ENCODE data around the gene ZNF417.
"Not testable (repeated sequence)": the region's sequence is repeated elsewhere in the genome, so short reads cannot be mapped to it uniquely, and the experiment has no call there.

ZNF417 gene

DNA sequence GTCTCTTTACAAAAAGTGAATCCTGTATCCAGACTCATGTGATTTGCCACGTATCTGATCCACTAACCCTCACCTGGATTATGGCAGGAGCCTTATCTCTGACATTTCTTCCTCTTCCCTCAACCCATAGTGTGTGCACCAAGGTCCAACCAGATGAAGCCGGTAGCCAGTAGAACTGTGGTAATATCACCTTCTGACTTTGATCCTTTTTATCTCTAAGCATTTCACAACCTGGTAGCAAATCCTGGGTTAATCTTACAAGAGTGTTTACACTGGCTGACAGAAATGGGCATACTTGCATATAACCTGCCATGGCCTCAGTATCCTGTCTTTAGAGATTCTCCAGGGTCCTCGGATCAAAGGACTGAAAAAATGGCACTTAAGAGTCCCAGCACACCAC is 1.9 kb downstream of the ZNF417 start:
- no peaks in the 10 kb centered on the region for H3K27me3 Mint-ChIP-seq
- H3K4me1 Mint-ChIP-seq: peaks cover 39 to 50% of the 10 kb centered on the region in 2 donors
- H3K4me3 Mint-ChIP-seq: no peak overlapping the region
- no peaks in the 10 kb centered on the region for H3K9me3 Mint-ChIP-seq
- peaks cover 46 to 64% of the 10 kb centered on the region in 2 donors for H3K36me3 Mint-ChIP-seq
- ATAC-seq (replicated peaks): no peak
- no peak for DNase-seq
- H3K27ac Mint-ChIP-seq: no peak overlapping the region

DNA sequence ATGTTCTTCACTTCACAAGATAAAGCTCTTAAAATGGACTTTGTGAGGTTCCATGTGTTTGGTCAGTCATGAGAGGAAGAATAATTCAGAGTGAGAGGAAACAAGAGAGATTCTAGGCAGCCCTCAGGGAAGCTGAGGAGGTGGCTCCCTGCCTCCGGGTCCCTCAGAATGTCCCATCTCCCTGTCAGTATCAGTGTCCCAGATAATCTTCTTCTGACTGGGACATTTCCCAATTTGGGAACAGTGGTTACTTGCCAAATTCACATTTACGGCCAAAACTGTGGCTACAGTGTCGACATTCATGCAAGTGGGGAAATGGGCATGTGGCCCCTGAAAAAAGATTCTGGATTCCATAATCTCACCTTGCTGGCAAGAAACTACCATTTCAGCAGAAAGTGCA is 9.0 kb downstream of the ZNF417 start:
- no peak for ATAC-seq (replicated peaks)
- Mint-ChIP-seq H3K27me3 (no peaks in the 10 kb centered on the region), H3K4me1 (peaks cover 21 to 44% of the 10 kb centered on the region in 2 donors), H3K9me3 (no peaks in the 10 kb centered on the region), H3K36me3 (peaks cover 32 to 55% of the 10 kb centered on the region in 2 donors), H3K4me3 (no peak overlapping the region), H3K27ac (no peak overlapping the region)
- no peak for DNase-seq

DNA sequence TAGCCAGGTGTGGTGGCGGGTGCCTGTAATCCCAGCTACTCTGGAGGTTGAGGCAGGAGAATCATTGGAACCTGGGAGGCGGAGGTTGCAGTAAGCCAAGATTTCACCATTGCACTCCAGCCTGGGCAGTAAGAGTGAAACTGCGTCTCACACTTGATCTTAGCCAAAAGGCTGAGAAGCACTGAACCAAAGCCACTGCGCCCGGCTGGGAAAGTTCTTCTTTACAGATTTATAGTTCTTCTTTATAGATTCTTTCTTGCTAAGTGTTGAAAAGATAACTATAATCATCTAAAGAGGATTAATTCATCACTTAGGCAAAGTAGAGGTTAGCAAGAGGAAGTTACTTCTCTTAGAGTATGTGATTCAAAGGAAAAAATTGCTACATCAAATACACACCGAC is 11.1 kb downstream of the ZNF417 start:
- H3K36me3 Mint-ChIP-seq: peaks cover 16 to 38% of the 10 kb centered on the region in 2 donors
- no peak for DNase-seq
- peaks cover 11 to 32% of the 10 kb centered on the region in 2 donors for H3K4me1 Mint-ChIP-seq
- no peaks in the 10 kb centered on the region for H3K9me3 Mint-ChIP-seq
- no peaks in the 10 kb centered on the region for H3K27me3 Mint-ChIP-seq
- H3K4me3 Mint-ChIP-seq: no peak overlapping the region
- H3K27ac Mint-ChIP-seq: peak overlapping the region; percentile 80
- ATAC-seq (replicated peaks): peak; percentile 62 to 69

DNA sequence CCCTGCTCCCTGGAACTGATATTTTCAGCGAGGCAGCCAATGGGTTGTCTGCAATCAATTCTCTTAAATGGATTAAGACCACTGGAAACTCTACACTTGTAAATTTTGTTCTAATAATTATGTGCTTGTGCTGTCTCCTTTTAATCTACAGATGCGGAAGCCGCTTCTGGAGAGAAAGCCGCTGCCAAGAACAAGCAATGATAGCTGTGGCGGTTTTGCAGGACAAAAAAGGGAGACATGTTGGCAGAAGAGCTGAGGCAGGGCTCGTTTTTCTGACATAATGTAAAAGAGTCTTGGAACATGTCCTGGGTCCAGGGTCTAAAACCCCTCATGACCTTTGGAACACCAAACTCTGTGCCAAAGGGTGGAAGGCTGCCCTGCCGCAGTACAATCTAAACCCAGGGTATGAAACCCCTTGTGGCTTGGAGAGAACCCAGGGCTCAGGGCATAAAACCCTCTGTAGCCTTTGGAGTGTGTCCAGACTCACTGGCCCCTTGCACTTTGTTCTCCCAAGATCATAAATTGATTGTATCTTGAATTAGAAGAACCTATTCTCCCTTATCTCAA is 12.7 kb downstream of the ZNF417 start:
- Mint-ChIP-seq H3K9me3 (no peaks in the 10 kb centered on the region), H3K4me3 (no peak overlapping the region), H3K4me1 (peaks cover 11 to 32% of the 10 kb centered on the region in 2 donors)

DNA sequence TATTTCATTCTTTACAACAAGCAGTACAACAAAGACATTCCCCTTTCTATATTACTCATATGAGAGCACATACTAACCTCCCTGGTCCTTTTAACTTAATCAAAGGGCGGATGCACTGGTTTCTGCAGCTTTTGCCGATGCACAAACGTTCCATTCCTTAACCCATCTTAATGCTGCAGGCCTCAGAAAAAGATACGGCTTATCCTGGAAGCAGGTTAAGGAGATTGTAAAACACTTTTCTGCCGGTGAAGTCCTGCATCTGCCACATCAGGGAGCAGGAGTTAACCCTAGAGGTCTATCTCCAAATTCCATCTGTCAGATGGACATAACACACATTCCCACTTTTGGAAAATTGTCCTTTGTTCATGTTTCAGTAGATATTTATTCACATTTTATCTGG is 16.1 kb downstream of the ZNF417 start:
- Mint-ChIP-seq H3K4me3 (no peak overlapping the region), H3K9me3 (no peaks in the 10 kb centered on the region), H3K4me1 (peaks cover 10 to 17% of the 10 kb centered on the region in 2 donors), H3K27ac (no peak overlapping the region), H3K36me3 (peaks cover 8 to 21% of the 10 kb centered on the region in 2 donors), H3K27me3 (no peaks in the 10 kb centered on the region)
- no peak for DNase-seq
- ATAC-seq (replicated peaks): no peak

More for the DNA sequence above, 12.7 kb downstream of the ZNF417 start:
- DNase-seq: no peak
- Mint-ChIP-seq H3K36me3 (peaks cover 12 to 29% of the 10 kb centered on the region in 2 donors), H3K27me3 (no peaks in the 10 kb centered on the region), H3K27ac (no peak overlapping the region)
- ATAC-seq (replicated peaks): no peak

DNA sequence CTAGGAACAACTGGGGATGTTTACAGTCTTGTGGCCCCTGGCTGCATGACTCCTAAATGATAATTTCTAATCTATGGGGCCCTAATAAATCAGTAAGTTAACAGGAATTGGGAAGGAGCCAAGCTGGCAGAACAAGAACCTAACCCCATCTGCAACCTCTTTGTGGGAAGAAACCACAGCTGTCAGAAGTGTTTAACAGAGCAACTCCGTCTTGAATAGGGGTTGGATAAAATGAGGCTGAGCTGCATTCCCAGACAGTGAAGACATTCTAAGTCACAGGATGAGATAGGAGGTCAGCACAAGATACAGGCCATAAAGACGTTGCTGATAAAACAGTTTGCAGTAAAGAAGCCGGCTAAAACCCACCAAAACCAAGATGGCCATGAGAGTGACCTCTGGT is 25.7 kb downstream of the ZNF417 start:
- ATAC-seq (replicated peaks): not testable (repeated sequence)

DNA sequence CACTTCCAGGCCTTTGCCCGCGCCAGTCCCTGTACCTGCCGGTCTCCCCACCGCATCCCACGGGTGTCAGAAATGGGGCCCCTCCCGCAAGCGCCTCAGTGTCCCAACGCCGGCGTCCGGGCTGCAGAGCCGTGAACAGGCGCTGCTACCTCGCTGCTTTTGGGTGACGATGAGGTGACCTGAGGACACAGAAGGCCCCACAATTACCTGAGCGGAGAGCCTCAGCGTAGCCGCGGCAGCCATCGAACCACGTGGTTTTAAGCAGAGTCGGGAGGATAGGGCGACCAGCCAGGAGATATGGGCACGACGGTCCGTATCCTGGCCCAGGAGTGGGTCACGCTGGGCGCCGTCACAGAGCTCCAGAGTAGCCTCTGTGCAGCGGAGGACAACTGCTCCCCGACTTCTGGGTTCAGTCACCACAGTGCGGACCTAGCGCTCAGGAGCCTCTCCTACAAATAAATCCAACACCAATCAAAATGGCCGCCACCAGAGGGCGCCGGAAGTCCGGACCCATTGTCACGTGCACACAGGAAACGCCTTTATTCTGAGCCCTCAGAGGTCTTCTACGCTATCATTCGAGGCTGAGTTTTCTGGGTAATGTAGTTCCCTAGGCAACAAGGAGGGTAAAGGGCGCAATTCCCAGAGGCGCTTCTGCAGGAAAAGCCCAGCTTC is 27.7 kb downstream of the ZNF417 start, which contains the start of gene ZNF814:
Gene ZNF814 (minus strand): TSS at position 478 of the 672 bp plus-strand sequence. CDS start 235 bp downstream, at position 243.
- Mint-ChIP-seq H3K27ac (peak within 1 kb of the TSS; percentile 96), H3K36me3 (peaks cover 30 to 35% of the 10 kb centered on the region in 2 donors), H3K27me3 (no peaks in the 10 kb centered on the region), H3K4me1 (peaks cover 23 to 46% of the 10 kb centered on the region in 2 donors), H3K9me3 (no peaks in the 10 kb centered on the region), H3K4me3 (peak within 1 kb of the TSS; percentile 92 to 98)
- ATAC-seq (replicated peaks): peak; percentile 94 to 97
- DNase-seq: peak; percentile 85

More for the DNA sequence above, 25.7 kb downstream of the ZNF417 start:
- peaks cover 19 to 30% of the 10 kb centered on the region in 2 donors for H3K4me1 Mint-ChIP-seq
- H3K4me3 Mint-ChIP-seq, H3K9me3 Mint-ChIP-seq, DNase-seq, H3K27me3 Mint-ChIP-seq, H3K27ac Mint-ChIP-seq: not testable (repeated sequence)
- peaks cover 20 to 27% of the 10 kb centered on the region in 2 donors for H3K36me3 Mint-ChIP-seq

DNA sequence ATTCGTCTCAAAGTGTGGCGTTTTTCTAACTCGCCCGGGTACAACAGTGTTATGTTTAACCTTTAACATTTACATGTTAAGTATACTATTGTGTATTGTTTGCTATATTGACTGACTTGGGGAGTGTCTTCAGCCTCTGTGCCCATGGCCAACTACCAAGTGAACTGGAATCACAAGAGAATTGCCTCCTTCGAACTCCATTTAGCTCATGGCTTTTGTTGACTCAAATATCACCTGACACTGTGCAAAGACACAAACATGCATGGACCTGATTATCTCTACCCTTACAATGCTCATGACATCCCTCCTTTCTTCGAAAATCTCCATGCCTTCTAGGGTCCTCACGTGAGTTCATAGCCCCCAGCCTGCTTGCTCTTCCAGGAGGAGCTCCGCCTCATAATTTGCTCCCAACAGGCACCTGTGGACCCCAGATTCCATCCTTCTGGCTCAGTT is 28.3 kb downstream of the ZNF417 start:
- H3K27ac Mint-ChIP-seq: peak overlapping the region; percentile 96
- H3K27me3 Mint-ChIP-seq: no peaks in the 10 kb centered on the region
- peaks cover 34 to 40% of the 10 kb centered on the region in 2 donors for H3K36me3 Mint-ChIP-seq
- H3K9me3 Mint-ChIP-seq: no peaks in the 10 kb centered on the region
- no peak for DNase-seq
- H3K4me3 Mint-ChIP-seq: peak overlapping the region; percentile 92 to 98
- H3K4me1 Mint-ChIP-seq: peaks cover 23 to 52% of the 10 kb centered on the region in 2 donors
- ATAC-seq (replicated peaks): peak; percentile 3 to 8

DNA sequence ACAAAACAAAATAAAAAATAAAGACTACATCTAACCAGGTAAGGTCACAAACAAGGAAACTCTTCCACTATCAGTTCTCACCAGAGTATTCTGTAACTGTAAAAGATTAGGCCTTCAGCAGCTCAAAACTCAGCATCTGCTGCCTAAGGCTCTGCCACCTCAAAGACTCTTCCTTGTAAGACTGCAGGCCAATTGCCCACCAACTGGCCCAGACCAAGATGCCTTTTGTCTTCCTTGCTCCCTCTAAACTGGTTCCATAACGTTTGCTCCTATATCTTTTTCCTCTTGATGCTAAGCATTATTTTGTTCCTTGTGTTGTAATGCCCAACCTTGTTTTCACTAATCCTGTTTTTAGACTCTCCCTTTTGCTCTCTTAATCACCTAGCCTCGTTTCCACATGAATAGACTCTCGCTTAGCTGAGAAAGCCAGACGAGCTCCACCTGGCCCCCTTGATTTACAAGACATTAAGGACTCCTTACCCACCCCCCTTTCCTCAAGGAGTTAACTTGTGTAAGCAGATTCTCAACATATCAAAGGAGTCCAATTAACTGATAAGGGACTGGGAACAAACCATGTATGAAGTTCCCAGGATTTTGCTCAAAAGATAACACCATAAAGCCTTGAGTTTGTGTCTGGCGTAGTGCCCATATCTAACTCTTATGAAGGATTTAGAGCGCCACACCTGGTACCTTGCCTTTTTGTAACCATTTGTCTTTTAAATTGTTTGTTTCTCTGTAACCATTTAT is 29.0 kb downstream of the ZNF417 start:
- peak overlapping the region; percentile 92 to 98 for H3K4me3 Mint-ChIP-seq
- peaks cover 41 to 46% of the 10 kb centered on the region in 2 donors for H3K36me3 Mint-ChIP-seq
- DNase-seq: no peak
- H3K9me3 Mint-ChIP-seq: no peaks in the 10 kb centered on the region
- no peaks in the 10 kb centered on the region for H3K27me3 Mint-ChIP-seq
- ATAC-seq (replicated peaks): no peak
- H3K27ac Mint-ChIP-seq: peak overlapping the region; percentile 96
- peaks cover 25 to 52% of the 10 kb centered on the region in 2 donors for H3K4me1 Mint-ChIP-seq

DNA sequence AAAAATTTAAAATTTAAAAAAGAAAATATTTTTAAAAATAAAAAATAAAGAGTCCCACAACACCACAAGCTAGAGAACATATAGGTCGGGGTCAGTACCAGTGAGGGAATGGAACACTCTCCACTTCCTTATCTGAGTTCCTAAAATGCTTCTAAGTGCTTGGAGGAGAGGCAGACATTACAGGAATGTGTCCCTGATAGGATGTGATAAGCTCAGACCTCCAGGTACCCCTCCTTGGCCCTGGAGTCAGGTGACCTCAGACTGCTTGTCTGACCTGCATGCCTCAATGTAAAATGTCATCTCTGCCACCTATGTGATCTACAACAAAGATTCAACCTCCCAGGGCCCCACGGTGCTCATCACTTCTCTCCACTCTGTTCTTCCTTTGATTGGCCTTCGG is 30.3 kb downstream of the ZNF417 start:
- peak overlapping the region; percentile 11 for H3K27ac Mint-ChIP-seq
- peaks cover 25 to 52% of the 10 kb centered on the region in 2 donors for H3K4me1 Mint-ChIP-seq
- H3K9me3 Mint-ChIP-seq: no peaks in the 10 kb centered on the region
- no peak for DNase-seq
- H3K4me3 Mint-ChIP-seq: peak overlapping the region in 1 of 2 donors; percentile 27
- ATAC-seq (replicated peaks): no peak
- H3K27me3 Mint-ChIP-seq: no peaks in the 10 kb centered on the region
- peaks cover 41 to 46% of the 10 kb centered on the region in 2 donors for H3K36me3 Mint-ChIP-seq

DNA sequence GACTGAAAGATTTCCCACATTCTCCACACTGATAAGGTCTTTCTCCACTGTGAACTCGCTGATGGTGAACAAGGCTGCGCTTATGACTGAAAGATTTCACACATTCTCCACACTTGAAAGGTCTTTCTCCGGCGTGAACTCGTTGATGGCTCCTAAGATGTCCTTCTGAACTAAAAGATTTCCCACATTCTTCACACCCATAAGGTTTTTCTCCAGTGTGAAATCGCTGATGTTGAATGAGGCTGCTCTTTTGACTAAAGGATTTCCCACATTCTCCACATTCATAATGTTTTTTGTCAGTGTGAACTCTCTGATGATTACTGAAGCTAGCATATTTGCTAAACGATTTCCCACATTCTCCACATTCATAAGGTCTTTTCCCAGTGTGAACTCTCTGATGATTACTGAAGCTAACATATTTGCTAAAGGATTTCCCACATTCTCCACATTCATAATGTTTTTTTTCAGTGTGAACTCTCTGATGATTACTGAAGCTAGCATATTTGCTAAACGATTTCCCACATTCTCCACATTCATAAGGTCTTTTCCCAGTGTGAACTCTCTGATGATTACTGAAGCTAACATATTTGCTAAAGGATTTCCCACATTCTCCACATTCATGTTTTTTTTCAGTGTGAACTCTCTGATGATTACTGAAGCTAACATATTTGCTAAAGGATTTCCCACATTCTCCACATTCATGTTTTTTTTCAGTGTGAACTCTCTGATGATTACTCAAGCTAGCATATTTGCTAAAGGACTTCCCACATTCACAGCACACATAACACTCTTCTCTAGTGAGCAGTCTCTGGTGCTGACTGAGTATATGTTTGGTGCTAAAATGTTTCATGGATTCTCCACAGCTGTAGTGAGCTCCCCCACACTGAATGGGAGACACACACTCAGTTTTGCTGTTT is 42.3 kb downstream of the ZNF417 start:
- DNase-seq; H3K4me3 Mint-ChIP-seq; H3K27me3 Mint-ChIP-seq; ATAC-seq (replicated peaks): not testable (repeated sequence)
- Mint-ChIP-seq H3K4me1 (peaks cover 6 to 13% of the 10 kb centered on the region in 2 donors), H3K9me3 (peaks cover 27 to 34% of the 10 kb centered on the region in 2 donors), H3K36me3 (peaks cover 75 to 88% of the 10 kb centered on the region in 2 donors), H3K27ac (peak overlapping the region; percentile 73)

DNA sequence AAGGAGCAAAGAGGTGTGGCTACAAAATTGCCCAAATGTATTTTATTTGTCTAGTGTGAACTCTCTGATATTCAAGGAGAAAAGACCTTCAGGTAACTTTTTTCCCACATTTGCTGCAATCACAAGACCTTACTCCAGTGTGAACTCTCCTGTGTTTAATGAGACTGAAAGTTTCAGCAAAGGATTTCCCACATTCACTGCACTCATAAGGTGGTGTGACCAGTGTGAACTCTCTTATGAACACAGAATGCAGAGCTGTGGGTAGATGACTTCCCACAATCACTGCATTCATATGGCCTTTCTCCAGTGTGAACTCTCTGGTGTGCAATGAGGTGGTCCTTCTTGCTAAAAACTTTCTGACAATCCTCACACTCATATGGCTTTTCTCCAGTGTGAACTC is 43.9 kb downstream of the ZNF417 start:
- no peaks in the 10 kb centered on the region for H3K27me3 Mint-ChIP-seq
- peaks cover 25 to 34% of the 10 kb centered on the region in 2 donors for H3K9me3 Mint-ChIP-seq
- no peak for DNase-seq
- no peak overlapping the region for H3K4me3 Mint-ChIP-seq
- peaks cover 0 to 4% of the 10 kb centered on the region in 2 donors for H3K4me1 Mint-ChIP-seq
- no peak overlapping the region for H3K27ac Mint-ChIP-seq
- H3K36me3 Mint-ChIP-seq: peaks cover 78 to 87% of the 10 kb centered on the region in 2 donors
- no peak for ATAC-seq (replicated peaks)

DNA sequence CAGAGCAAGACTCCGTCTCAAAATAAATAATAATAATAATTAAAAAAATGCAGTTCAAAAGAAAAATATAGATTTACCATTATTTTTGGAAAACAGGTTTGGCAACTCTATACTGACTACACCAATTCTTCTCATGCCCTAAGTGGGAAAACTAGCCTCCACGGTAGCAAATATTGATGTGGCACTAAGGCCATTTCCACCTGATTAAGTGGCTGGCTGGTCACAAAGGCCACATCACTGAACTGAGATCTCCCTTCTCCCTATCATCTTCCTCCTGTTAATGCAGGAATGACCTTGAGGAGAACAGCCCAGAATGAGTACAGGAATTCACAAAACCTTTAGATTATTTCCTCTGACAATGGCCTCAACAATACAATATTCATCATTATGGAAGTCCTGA is 46.2 kb downstream of the ZNF417 start:
- DNase-seq (no peak), ATAC-seq (replicated peaks) (no peak)
- Mint-ChIP-seq H3K9me3 (peaks cover 17 to 21% of the 10 kb centered on the region in 2 donors), H3K27ac (no peak overlapping the region), H3K4me1 (no peaks in the 10 kb centered on the region), H3K27me3 (no peaks in the 10 kb centered on the region), H3K36me3 (peaks cover 65 to 88% of the 10 kb centered on the region in 2 donors), H3K4me3 (no peak overlapping the region)
